Fibroblast of lung (primary cell): ENCODE data around the gene C6orf136. TPM values are rescaled to one million over a fixed set of nuclear protein-coding genes. Genes with fewer than 3 reads are reported as not detected.

ENCODE experiments used
- DNase-seq, 2 donors: peaks; one replicate each; pipeline versions ENCODE4 v3.0.0 to v3.0.0-alpha.2; 2010; ENCODE audit warnings: low read depth in 2 of 2
- H2AFZ ChIP-seq: 2 replicates; pipeline ENCODE4 v1.5.1; 2012; ENCODE audit warnings: low read length, control low read depth, inconsistent platforms
- H3K27ac ChIP-seq: 2 replicates; pipeline ENCODE4 v1.5.1; 2011; ENCODE audit warnings: low read length, control low read depth; ENCODE audit not compliant: insufficient read depth
- H3K27me3 ChIP-seq: 2 replicates; pipeline ENCODE4 v1.5.1; 2011; ENCODE audit warnings: mild to moderate bottlenecking, low read length; ENCODE audit not compliant: control insufficient read depth, insufficient read depth
- H3K36me3 ChIP-seq: 2 replicates; pipeline ENCODE4 v1.5.1; 2011; ENCODE audit warnings: low read length; ENCODE audit not compliant: control insufficient read depth, insufficient read depth
- H3K4me1 ChIP-seq: 2 replicates; pipeline ENCODE4 v1.5.1; 2011; ENCODE audit warnings: low read length; ENCODE audit not compliant: control insufficient read depth, insufficient read depth; ENCODE audit errors: extremely low read depth
- H3K4me2 ChIP-seq: 2 replicates; pipeline ENCODE4 v1.5.1; 2011; ENCODE audit warnings: low read length, control low read depth; ENCODE audit not compliant: insufficient read depth; ENCODE audit errors: extremely low read depth
- H3K4me3 ChIP-seq, 4 experiments: fragments of 200-600 bp in 1 of 4; sonication (generic) in 1 of 4; replicated peaks in 1 of 4; 2 replicates each; pipeline ENCODE4 v1.5.1; 2011 to 2016; ENCODE audit warnings: low read length in 4 of 4, low read depth in 3 of 4, mild to moderate bottlenecking in 3 of 4, control low read depth in 2 of 4, inconsistent platforms in 1 of 4, mixed read lengths in 1 of 4; ENCODE audit not compliant: insufficient read depth in 1 of 4; ENCODE audit errors: control extremely low read depth in 1 of 4
- H3K79me2 ChIP-seq: 2 replicates; pipeline ENCODE4 v1.5.1; 2012; ENCODE audit warnings: mild to moderate bottlenecking, low read length, inconsistent platforms; ENCODE audit not compliant: control insufficient read depth, insufficient read depth
- H3K9ac ChIP-seq: 2 replicates; pipeline ENCODE4 v1.5.1; 2011; ENCODE audit warnings: mild to moderate bottlenecking, low read length, control low read depth; ENCODE audit not compliant: insufficient read depth
- H3K9me3 ChIP-seq: 2 replicates; pipeline ENCODE4 v1.5.1; 2012; ENCODE audit warnings: low read depth, low read length; ENCODE audit not compliant: control insufficient read depth, insufficient read depth
- H4K20me1 ChIP-seq: 2 replicates; pipeline ENCODE4 v1.5.1; 2011; ENCODE audit warnings: low read length; ENCODE audit not compliant: control insufficient read depth, insufficient read depth; ENCODE audit errors: extremely low read depth
- CTCF ChIP-seq, 2 donors: IDR thresholded peaks in 1 of 2; conservative IDR thresholded peaks in 1 of 2; 1 replicate in 1 of 2; 2 replicates in 1 of 2; pipeline ENCODE4 v1.5.1; 2011 to 2012; ENCODE audit warnings: low read length in 2 of 2, control low read depth in 1 of 2, inconsistent platforms in 1 of 2, low read depth in 1 of 2, mild to moderate bottlenecking in 1 of 2
- EZH2 ChIP-seq: IDR thresholded peaks from 2 replicates; pipeline ENCODE4 v1.5.1; 2012; ENCODE audit warnings: low read length, control low read depth, mild to moderate bottlenecking; ENCODE audit errors: missing control alignments
- polyA plus RNA-seq, 2 donors: library from polyadenylated mRNA; depleted of rRNA in 1 of 2; stranded (reverse) in 1 of 2; unstranded in 1 of 2; fragments of >200 nt; gene quantifications; 2 replicates each; pipeline ENCODE4 v1.2.1, GENCODE V29; 2011 to 2012; ENCODE audit warnings: missing spikeins in 1 of 2
- total RNA-seq: library from RNA; depleted of rRNA; stranded (reverse); fragments of >200 nt; gene quantifications from 2 replicates; pipeline ENCODE4 v1.2.1, GENCODE V29; 2014

C6orf136 gene
- total and polyA plus RNA-seq, 2 donors (not counting 1 experiment from before 2014, with no cell fraction given), result 2.5 to 3.6 TPM

- Histone ChIP-seq H3K9ac (no peak overlapping the region), H3K27ac (no peak overlapping the region), H3K4me1 (peaks cover 13% of the 10 kb centered on the region), H3K79me2 (peaks cover 12% of the 10 kb centered on the region), H3K4me2 (no peak overlapping the region), H3K36me3 (peaks cover 14% of the 10 kb centered on the region), H4K20me1 (no peaks in the 10 kb centered on the region), H3K27me3 (no peaks in the 10 kb centered on the region), H3K4me3 (no peak overlapping the region), H3K9me3 (no peaks in the 10 kb centered on the region), H2AFZ (no peak overlapping the region)
- no peak for DNase-seq
- TF ChIP-seq EZH2, result no peak
- no peak for TF ChIP-seq CTCF (conservative IDR thresholded peaks at IDR 0.05 in 1 of 2, IDR thresholded peaks at IDR 0.05 in 1 of 2; ENCODE audit: low read depth in 1 of 2, low read length in 2 of 2)
Observed at GRCh38 chr6:30610065-30610464, 36.9 kb upstream of the C6orf136 start.

- H3K36me3 ChIP-seq, result peaks cover 6% of the 10 kb centered on the region
- H4K20me1 ChIP-seq, result no peaks in the 10 kb centered on the region
- H3K9ac ChIP-seq, result no peak overlapping the region
- TF ChIP-seq CTCF (conservative IDR thresholded peaks at IDR 0.05 in 1 of 2, IDR thresholded peaks at IDR 0.05 in 1 of 2; ENCODE audit: low read depth in 1 of 2, low read length in 2 of 2) (no peak), EZH2 (no peak)
- no peak overlapping the region for H3K4me3 ChIP-seq
- H2AFZ ChIP-seq, result no peak overlapping the region
- H3K79me2 ChIP-seq, result peaks cover 17% of the 10 kb centered on the region
- H3K27me3 ChIP-seq, result no peaks in the 10 kb centered on the region
- no peak overlapping the region for H3K4me2 ChIP-seq
- DNase-seq, result peak in 1 of 2 donors; percentile 18
- no peak overlapping the region for H3K27ac ChIP-seq
- no peaks in the 10 kb centered on the region for H3K9me3 ChIP-seq
- H3K4me1 ChIP-seq, result peaks cover 13% of the 10 kb centered on the region
Observed at GRCh38 chr6:30611150-30611855, 35.6 kb upstream of the C6orf136 start.

- Histone ChIP-seq H3K27ac (no peak overlapping the region), H4K20me1 (no peaks in the 10 kb centered on the region)
Observed at GRCh38 chr6:30611856-30612194, 35.1 kb upstream of the C6orf136 start.

More at GRCh38 chr6:30611856-30612194, 35.1 kb upstream of the C6orf136 start:
- TF ChIP-seq CTCF (conservative IDR thresholded peaks at IDR 0.05 in 1 of 2, IDR thresholded peaks at IDR 0.05 in 1 of 2; ENCODE audit: low read depth in 1 of 2, low read length in 2 of 2), result no peak
- no peak for TF ChIP-seq EZH2
- H3K9ac ChIP-seq, result no peak overlapping the region
- no peak overlapping the region for H3K4me2 ChIP-seq
- peaks cover 23% of the 10 kb centered on the region for H3K79me2 ChIP-seq
- H3K4me3 ChIP-seq, result no peak overlapping the region
- no peak overlapping the region for H2AFZ ChIP-seq
- no peaks in the 10 kb centered on the region for H3K9me3 ChIP-seq
- peaks cover 5% of the 10 kb centered on the region for H3K36me3 ChIP-seq
- H3K4me1 ChIP-seq, result peaks cover 13% of the 10 kb centered on the region
- H3K27me3 ChIP-seq, result no peaks in the 10 kb centered on the region
- DNase-seq, result no peak
